Inferior parietal cortex (tissue), 1 donor: ENCODE data around the gene CMTM4.

ENCODE experiments used
- DNase-seq: peaks from one replicate; pipeline ENCODE4 v3.0.0-alpha.2; 2016; ENCODE audit errors: extremely low spot score

Gene CMTM4

GRCh38 chr16:66696669-66697630 is at the start of gene CMTM4:
TSS of gene CMTM4 (minus strand) at chr16:66696743. CDS start at chr16:66696525, 218 bp downstream.
- peak; percentile 78 for DNase-seq

- no peak for DNase-seq
Measured at GRCh38 chr16:66746048-66746447, 49.5 kb upstream of the CMTM4 start.

- DNase-seq = peak; percentile 63
Measured at GRCh38 chr16:66741950-66742808, 45.6 kb upstream of the CMTM4 start.

- DNase-seq = peak; percentile 94
Measured at GRCh38 chr16:66741169-66741900, 44.8 kb upstream of the CMTM4 start.

- peak; percentile 42 for DNase-seq
Measured at GRCh38 chr16:66740533-66740932, 44.0 kb upstream of the CMTM4 start.

GRCh38 chr16:66740010-66740409 is 43.5 kb upstream of the CMTM4 start:
- DNase-seq = peak; percentile 62

GRCh38 chr16:66735891-66736290 is 39.3 kb upstream of the CMTM4 start:
- DNase-seq = no peak

GRCh38 chr16:66731101-66731500 is 34.6 kb upstream of the CMTM4 start:
- DNase-seq = no peak

- DNase-seq = no peak
Measured at GRCh38 chr16:66728804-66729203, 32.3 kb upstream of the CMTM4 start.

- DNase-seq = peak; percentile 83
Measured at GRCh38 chr16:66728117-66728787, 31.7 kb upstream of the CMTM4 start.

- DNase-seq = no peak
Measured at GRCh38 chr16:66720766-66721165, 24.2 kb upstream of the CMTM4 start.

- no peak for DNase-seq
Measured at GRCh38 chr16:66719246-66719645, 22.7 kb upstream of the CMTM4 start.

GRCh38 chr16:66717776-66718175 is 21.2 kb upstream of the CMTM4 start:
- no peak for DNase-seq

GRCh38 chr16:66717112-66717675 is 20.7 kb upstream of the CMTM4 start:
- peak; percentile 66 for DNase-seq

GRCh38 chr16:66714654-66715307 is 18.2 kb upstream of the CMTM4 start:
- no peak for DNase-seq

GRCh38 chr16:66714062-66714461 is 17.5 kb upstream of the CMTM4 start:
- DNase-seq = no peak

- no peak for DNase-seq
Measured at GRCh38 chr16:66713076-66713475, 16.5 kb upstream of the CMTM4 start.

GRCh38 chr16:66712512-66712911 is 16.0 kb upstream of the CMTM4 start:
- DNase-seq = no peak

- no peak for DNase-seq
Measured at GRCh38 chr16:66711581-66711980, 15.0 kb upstream of the CMTM4 start.

GRCh38 chr16:66706506-66706880 is 9.9 kb upstream of the CMTM4 start:
- DNase-seq = no peak
